ENCODE results near the gene ST3GAL4.

Gene ST3GAL4

DNA sequence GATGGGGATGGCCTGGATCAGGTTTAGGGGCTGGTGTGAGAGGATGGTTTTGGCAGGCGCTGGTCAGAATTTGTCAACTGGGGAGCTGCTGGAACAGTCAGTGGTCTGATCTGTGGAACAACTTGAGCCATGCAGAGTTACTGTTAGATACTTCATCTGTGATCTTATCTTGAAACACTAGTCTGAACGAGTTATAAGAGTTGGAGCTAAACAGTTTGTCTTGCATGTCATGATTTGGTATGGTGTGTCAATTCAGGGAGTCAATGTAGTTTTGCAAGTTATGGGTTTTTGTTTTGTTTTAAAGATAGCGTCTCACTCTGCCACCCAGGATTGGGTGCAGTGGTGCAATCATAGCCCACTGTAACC is 54.1 kb downstream of the ST3GAL4 start:
- no peak for DNase-seq

DNA sequence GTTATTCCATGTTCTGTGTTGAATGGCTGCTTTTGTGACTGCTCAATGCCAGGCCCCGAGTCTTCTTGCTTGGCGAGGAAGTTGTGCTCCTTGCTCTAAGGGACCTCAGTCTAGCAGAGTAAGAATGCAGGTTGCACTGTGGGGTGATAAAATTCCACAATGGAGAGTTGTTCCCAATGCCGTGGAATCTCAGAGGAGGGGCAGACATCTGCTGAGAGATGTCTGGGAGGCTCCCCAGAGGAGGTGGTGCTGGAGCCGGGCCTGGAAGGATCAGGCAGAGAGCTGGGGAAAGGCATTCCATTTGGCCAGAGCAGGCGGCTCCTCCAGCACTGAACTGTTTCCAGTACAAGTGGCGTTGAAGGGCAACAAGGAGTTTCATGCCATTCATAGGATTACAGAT is 55.2 kb downstream of the ST3GAL4 start:
- DNase-seq = no peak

DNA sequence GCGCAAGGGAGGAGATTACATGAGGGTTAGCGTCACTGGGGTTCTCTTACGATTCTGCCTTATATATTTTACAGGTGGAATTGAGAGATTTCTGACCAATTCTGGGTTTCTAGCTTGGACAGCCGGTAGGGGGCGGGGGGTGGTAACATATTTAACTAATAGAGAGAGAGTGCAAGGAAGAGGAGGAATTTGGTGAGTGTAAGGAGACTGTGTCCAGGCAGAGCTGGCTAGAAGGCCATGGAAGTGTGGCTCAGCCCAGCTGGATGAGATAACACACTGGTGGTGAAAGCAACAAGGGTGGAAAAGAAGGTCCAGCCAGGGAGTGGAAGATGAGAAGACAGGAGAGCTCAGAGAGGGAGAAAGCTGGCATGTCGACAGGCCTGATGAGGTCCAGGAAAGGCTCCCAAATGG is 56.5 kb downstream of the ST3GAL4 start:
- DNase-seq = no peak

DNA sequence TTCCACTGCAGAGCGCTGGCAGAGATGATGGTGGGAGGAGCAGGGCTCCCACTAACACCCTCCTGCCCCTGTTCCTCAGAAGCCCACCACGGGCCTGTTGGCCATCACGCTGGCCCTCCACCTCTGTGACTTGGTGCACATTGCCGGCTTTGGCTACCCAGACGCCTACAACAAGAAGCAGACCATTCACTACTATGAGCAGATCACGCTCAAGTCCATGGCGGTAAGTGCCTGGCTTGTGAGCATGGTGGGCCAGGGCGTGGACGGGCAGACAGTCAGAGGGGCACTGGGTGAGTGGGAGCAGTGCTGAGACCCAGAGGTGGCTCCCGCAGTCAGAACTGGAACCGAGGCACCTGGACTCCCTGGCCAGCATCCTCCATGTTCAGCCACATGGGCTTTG is 57.9 kb downstream of the ST3GAL4 start:
- no peak for DNase-seq

DNA sequence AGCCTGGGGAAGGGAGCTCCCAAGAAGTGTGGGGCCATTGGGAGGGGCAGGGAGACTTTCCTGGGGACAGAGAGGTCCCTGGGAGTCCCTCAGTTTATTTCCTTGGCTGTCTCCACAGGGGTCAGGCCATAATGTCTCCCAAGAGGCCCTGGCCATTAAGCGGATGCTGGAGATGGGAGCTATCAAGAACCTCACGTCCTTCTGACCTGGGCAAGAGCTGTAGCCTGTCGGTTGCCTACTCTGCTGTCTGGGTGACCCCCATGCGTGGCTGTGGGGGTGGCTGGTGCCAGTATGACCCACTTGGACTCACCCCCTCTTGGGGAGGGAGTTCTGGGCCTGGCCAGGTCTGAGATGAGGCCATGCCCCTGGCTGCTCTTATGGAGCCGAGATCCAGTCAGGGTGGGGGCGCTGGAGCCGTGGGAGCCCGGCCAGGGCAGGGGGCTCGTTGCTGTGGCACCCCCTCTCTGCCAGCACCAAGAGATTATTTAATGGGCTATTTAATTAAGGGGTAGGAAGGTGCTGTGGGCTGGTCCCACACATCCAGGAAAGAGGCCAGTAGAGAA is 58.4 kb downstream of the ST3GAL4 start:
- no peak for DNase-seq

DNA sequence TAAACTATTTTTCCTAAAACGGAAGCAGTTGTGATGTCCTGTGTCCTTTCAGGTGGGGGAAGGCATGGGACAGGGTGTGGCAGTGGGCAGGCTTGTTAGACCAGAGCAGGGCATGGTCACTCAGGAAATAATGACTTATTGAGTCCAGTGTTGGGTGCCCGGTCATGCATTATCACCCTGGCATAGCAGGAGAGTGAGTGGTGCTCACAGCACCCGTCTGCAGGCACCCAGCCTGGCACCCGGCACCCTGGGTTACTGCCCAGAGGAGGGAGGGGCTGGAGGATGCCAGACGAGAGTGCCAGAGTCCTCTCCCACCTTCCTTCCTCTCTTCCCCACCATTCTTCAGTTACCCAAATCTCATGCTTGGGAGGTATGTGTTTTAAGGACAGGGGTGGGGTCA is 59.1 kb downstream of the ST3GAL4 start:
- no peak for DNase-seq

DNA sequence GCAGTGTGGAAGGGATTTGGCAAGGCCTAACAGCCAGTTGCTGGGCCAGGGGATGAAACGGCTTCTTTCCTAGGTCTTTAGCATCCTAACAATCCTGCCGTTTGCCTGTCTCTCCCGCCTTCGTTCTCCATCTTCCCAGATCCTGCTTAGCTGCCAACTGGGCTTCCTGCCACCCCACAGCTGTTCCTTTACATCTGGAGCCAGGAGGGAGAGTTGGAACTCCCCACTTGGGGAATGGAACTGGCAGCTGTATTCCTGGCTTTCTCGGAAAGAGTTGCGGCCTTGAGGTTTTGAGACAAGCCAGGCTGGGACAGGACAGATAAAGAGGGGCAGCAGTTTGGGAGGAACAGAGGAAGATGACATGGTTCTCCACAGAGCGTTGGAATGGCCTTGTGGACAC is 59.6 kb downstream of the ST3GAL4 start:
- no peak for DNase-seq

DNA sequence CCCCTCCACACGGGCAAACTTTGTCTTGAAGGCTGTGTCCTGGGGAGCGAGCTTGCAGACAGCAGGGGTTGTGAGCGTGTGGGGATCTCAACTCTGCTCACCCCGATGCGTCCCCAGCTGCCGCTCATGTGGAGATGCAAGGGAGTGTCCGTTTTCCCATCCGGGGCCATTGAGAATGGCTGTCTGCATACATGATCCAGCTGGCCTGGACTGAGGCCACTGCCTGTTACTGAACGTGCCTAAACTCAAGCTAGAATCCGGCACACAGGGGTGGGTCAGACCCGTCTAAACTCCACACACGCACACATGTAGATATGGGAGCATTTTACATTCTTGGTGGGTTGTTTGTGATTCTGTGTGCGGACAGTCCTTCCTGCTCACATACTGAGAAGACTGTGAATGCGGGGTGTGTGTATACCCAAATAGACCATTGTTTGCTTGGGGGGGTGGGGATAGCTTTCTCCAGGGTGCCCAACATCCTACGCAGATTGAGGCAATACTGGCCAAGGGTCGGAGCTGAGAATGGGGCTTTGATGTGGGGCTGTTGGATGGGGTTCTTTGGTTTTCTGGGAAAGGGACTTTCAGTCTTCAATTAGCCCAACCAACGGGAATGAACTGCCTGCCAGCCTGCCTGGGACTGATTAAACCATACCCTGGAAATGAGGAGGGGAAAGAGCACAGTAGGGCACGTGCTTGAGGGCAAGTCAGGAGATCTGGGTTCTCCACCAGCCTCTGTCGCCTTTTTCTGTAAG is 60.4 kb downstream of the ST3GAL4 start:
- DNase-seq = no peak

DNA sequence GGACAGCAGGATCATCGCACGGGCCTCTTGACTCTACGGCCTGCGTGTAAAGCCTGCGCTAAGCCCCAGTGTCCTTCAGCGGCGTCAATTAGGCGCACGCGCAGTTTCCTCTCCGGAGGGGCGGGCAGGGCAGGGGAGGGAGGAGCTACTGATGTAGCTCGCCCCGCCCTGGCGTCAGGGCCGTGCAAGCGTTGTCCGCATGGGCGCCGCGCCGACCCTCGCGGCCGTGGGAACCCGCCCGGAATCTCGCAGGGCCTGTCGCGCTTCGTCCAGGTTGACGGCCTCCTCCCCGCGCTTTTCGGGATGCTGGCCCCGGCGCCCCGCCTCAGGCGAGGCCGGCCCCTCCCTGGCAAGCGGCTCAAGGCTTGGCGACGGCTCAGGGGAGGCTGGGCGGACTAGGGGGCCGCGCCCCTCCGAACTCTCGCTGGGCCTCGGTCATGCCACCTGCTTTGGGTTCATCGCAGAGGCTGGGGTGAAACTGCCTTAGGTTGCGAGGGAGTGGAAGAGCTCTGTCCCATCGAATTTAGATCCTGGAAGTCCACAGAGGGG is 61.1 kb downstream of the ST3GAL4 start:
- peak; percentile 81 for DNase-seq

DNA sequence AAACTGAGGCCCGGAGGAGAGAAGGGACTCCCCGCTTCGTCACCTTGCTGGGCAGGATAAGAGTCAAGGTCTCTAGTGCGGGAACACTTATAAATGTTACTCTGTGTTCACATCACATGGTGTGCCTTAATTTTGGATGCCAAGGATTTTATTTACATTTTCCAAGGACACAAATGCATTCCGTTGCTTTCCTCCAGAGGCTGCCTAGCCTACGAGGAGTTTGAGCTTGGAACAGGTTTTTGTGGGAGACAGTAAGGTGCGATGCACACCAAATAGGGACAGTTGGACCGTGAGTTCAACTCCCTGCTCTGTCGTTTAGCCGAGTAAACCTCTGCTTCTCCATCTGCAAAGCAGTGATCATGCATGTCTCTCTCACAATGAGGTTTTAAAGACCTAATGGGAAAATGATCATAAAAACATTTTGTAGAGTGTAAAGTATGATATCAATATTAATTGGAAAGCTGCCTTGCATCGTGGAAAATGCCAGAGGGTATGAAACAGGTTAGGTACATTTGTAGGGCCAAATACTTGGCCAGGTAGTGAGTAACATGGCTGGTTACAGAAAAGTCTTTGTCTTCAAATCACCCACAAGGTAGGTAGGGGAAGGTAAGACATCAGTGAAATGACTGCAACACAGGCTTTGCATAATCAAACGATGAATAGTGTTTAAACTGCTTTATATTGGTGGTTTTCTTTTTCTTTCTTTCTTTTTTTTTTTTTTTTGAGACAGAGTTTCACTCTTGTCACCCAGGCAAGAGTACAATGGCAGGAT is 61.8 kb downstream of the ST3GAL4 start:
- no peak for DNase-seq

DNA sequence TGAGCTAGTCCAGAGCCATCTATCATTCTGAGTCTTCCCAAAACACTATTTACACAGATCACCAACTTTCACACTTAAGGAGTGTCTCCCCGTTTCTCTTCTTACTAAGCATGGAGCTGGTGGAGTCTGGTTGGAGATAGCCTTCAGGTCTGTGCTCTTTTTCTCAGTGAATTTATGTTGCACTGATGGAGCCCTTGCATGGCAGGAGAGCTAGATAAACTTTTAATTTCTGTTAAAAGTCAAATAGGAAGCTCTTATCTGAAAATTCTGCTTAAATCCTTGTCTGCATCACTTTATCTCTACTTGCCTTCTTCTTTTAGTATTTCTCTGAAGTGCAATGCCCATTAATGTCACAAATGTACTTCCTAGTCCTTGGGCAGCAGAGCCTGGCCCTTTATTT is 63.4 kb downstream of the ST3GAL4 start:
- no peak for DNase-seq

DNA sequence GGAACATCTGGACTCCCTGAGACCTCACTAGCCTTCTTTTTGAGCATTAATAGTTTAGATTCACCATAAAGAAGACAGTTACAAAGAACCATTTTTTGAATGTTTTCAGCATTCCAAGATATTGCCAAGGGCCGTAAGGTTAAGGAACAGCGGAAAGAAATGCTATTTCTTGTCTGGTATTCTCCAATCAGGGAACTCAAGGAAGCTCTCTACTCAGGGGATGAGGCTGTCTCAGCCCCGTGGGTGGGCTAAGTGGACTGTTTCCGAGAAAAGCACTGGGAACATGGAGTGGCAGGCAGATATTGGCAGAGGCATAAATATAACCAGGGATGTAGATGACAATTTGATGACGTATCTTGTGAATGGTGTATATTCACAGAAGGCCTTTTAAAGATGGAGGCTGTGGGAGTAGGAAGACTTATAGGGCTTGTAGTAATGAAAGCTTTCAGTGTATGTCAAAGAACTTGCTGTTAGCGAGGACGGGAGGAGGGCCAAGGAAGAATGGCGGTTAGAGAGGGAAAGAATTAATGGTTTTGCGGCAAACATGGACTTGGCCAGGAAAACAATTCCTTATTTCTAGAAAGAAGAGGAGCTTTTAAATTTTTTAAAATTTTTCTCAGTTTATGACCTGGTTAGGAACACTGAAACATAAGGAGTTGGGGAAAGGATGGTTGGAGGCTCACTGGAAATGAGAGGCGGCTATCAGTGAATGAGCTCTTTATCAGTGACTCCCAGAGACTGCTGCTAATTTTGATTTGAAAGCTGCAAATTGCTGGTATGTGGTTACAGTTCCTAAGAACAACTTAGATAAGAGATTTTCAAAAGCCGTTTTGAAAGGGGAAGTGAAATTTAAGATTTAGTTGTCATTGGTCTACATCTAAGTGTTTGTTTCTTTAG is 64.6 kb downstream of the ST3GAL4 start:
- DNase-seq = no peak

DNA sequence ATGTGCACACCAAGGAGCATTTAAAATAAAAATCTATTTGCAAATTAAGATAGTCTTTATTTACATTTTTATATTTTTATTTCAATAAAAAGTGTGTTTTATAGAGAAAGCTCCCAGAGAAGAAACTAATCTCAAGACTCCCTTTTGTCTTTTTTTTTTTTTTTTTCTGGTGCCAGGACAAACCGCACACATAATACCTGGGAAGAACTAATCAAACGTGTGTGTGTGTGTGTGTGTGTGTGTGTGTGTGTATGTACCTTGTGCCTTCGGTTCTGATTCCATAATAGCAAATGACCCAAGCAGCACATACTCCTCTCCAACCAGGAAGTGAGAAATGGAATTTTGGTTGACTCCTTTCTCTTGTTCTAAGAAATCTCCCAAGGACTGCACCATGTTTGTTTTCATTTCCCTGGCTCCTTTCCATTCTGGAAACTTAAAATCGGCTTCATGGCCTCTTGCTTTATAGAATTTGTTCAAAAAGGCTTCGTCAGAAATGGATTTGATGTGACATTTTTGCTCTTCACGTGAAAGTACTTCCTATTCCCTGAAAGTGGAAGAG is 65.3 kb downstream of the ST3GAL4 start:
- DNase-seq = no peak

DNA sequence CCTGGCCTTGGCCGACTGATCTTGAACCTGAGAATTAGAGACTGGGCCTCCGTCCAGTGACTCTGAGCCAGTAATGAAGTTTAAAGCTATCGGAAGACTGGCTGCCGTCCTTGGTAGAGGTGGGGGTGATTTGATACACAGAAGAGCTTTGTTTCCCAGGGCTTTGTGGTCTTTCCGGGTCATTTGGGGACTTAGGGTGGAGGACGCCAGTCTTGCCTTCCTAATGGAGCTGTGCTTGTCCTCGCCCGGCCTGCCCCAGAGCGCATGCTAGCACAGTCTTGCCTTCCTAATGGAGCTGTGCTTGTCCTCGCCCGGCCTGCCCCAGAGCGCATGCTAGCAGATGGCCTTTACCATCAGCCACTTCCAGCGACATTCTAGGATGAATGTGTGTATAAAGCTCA is 65.8 kb downstream of the ST3GAL4 start:
- no peak for DNase-seq

DNA sequence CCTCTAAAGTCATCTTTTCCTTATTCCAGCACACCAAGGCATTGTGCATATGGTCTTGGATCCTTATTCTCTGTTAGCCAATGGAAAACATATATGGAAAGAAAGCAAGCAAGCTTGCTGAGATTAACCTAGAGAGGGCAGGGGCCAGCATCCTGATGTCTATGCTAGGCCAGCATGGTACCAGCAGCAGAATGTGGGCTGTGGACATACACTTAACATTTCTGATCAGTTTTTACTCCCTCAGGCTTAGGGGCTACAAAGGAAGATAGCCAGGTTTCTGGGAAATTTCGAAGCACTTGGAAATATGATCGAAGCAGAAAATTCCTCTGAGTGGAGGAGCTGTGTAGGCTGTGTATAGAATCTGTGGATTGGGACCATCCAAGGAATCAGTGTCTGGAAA is 67.0 kb downstream of the ST3GAL4 start:
- DNase-seq = no peak

DNA sequence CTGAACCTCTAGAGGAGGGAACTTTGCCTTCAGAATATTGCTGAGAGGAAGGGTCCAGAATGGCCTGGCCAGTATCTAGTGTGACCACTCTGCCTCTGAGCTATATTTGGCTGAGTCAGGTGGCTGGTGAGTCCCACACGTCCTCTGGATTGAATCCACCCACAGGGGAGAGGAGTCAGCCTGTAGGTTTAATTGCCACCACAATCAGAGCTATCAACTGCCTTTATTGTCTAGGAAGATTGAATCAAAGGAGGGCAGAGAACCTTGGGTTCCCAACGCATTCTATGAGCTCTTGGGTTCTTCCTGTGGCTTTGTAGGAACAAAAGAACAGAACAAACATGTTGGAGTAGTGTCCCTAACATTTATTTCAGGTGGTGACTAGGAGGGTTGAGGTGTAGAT is 67.7 kb downstream of the ST3GAL4 start:
- no peak for DNase-seq

DNA sequence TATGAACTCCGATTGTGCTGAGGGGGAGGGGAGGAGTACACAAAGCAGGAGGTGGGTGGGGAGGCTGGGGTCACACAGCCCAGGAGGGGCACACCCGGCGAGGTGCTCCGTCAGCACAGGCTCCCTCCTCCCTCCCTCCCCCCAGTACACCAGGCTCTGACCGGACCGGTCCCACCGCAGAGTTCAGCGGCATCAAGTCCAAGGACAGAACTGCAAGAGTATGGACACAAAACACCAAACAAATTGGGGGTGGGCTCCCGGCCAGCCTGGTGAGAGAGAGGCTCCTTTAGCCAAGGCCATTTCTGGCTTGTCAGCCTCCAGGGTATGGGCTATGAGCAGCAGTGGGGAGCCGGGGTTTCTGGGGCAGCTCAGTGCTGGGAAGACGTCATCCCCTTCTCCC is 68.3 kb downstream of the ST3GAL4 start:
- no peak for DNase-seq

DNA sequence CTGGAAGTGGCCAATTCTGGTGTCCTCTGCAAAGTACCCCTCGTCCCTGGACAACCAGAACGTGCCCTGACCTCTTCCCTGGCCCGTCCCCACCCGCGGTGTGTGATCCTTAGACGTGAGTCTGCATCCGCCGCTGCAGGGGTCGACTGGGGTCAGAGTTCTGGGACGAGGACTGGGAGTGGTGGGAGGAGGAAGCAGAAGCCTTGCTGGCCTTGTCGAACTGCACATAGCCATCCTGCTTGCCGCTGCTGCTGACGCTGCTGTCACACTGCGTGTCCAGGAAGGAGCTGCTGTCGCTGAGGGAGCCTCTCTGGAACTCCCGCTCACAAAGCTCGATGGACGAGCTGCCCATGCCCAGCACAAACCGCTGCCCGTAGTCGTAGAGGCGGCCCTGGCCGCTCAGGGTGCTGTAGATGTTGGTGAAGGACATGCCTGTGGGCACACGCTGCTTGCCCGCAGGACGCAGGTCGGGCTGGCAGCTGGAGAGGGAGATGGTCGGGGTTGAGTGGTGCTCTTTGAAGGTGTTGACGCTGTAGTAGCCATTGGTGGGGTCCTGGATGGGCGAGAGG is 69.1 kb downstream of the ST3GAL4 start:
- no peak for DNase-seq

DNA sequence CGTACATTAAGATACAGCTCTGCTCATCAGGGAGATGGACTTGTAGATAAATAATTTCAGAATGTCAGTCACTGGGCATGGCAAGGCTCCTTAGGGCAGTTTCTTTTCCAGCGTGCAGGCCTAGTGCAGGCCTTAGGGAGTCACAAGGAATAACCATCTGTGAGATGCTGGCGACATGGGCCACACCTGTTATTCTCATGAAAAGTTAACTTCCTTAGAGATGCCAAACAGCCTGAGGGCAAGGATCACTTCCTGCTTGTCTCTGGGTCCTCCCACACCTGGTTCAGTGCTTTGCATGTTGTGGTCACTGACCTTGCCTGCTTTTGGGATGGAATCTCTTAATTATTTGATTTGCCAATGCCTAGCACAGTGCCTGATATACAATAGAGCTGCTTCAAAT is 70.6 kb downstream of the ST3GAL4 start:
- DNase-seq = no peak

DNA sequence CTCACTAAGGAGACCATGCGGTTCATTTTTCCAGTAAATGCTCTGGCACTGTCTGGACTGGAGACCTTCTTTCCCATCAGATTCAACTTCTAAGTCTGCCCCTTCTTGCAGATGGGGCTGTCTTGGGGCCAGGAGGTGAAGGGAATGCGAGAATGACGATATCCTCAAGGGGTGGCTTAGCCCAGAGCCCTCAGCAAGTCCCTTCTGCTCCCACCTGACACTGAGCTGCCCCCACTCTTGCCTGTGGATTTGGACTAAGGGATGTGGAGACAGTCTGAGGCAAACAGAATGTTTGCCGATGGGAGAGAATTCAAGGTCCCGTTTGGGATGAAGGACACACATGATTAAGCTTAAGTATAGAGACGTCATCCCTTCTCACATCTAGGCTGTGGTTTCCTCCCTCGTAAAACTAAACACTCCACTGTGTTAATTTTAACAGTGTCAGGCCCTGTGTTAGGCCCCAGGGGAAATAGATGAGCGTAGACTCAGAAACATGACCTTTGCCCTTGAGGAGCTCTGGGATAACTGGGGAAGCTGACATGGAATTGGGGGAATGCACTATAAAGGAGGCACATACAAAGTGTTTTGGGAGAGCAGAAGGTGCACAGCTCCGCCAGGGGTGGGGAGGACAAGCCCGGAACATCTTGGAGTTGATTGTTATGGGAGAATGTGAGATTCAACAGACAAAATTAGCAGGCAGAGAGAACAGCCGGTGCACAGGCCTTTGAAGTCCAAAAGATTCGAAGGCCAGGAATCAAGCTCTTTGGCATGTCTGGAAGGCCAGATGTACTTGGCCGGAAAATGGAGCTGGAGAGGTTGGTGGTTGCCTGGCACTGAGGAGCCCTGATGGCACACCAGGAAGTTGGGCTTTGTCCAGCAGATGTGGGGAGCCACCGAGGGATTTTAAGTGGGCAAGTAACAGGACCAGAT is 71.6 kb downstream of the ST3GAL4 start:
- DNase-seq = no peak
